ENCODE results near the gene SRP72.

The SRP72 gene

DNA sequence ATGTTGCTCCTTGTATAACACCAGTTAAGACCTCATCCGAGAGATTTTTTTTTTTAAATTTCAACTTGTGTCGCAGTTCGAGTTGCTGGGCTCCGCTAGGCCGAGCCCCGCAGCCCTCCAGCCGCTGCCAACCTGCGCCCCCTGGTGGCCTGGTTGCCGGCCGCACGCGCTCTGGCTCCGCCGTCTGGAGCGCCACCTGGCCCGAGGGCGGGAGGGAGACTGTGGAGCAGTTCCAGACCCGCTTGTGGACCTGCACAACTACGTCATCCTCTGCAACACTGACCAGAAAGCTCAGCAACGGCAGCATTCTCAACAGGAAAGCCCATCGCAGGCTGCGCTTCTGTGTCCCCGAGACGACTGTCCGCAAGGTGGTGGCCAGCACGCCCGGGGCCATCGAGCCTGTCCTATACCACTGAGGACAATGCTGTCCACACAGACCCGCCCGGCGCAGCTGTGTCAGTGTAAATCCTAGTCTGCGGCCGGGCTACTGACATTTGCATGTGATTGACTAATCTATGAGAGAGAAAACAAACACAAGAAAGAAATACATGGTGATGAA lies 77.2 kb downstream of the SRP72 start:
- H3K4me3 ChIP-seq (ENCODE audit: low read depth, low read length), result peak overlapping the region; percentile 58
- TF ChIP-seq, protein P1, sequence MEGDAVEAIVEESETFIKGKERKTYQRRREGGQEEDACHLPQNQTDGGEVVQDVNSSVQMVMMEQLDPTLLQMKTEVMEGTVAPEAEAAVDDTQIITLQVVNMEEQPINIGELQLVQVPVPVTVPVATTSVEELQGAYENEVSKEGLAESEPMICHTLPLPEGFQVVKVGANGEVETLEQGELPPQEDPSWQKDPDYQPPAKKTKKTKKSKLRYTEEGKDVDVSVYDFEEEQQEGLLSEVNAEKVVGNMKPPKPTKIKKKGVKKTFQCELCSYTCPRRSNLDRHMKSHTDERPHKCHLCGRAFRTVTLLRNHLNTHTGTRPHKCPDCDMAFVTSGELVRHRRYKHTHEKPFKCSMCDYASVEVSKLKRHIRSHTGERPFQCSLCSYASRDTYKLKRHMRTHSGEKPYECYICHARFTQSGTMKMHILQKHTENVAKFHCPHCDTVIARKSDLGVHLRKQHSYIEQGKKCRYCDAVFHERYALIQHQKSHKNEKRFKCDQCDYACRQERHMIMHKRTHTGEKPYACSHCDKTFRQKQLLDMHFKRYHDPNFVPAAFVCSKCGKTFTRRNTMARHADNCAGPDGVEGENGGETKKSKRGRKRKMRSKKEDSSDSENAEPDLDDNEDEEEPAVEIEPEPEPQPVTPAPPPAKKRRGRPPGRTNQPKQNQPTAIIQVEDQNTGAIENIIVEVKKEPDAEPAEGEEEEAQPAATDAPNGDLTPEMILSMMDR (IDR thresholded peaks at IDR 0.05; ENCODE audit: low read depth, low read length), result peak; percentile 94

DNA sequence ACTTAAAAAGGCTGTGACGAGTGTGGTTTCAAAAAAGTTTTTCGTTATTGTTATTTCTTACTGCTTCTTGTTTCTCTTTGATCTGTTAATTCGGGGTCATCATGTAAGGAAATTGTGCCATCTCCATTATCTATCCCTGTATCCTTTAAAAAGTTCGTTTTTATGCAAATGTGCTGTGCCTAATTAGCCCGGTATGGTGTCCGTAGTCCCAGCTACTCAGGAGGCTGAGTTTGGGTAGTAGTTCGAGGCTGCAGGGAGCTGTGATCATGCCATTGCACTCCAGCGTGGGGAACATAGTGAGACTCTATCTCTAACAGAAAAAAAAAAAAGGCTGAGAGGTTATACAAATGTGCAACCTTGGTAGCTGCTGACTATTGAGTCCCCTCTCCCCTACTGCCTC lies 83.2 kb downstream of the SRP72 start:
- no peak overlapping the region for H3K4me3 ChIP-seq (ENCODE audit: low read depth, low read length)
- TF ChIP-seq, protein P1 (IDR thresholded peaks at IDR 0.05; ENCODE audit: low read depth, low read length), result no peak

DNA sequence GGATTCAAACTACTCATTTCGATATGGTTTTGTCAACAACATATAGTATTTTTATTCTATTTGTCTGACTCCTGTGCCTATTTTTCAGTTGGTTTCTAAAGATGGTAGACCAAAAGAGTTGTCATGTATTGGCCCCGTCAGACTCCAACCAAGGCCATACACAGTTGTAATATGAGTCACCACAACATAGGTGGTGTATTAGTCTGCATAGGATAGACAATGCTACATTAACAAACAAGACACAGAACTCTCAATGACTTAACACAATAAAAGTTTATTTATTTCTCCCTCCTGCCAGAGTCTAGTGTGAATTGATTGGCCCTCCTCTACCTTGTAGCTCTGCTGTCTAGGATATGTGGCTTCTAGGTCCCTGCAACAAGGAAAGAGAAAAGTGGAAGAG lies 84.1 kb downstream of the SRP72 start:
- TF ChIP-seq, protein P1 (IDR thresholded peaks at IDR 0.05; ENCODE audit: low read depth, low read length), result no peak
- H3K4me3 ChIP-seq (ENCODE audit: low read depth, low read length), result no peak overlapping the region

DNA sequence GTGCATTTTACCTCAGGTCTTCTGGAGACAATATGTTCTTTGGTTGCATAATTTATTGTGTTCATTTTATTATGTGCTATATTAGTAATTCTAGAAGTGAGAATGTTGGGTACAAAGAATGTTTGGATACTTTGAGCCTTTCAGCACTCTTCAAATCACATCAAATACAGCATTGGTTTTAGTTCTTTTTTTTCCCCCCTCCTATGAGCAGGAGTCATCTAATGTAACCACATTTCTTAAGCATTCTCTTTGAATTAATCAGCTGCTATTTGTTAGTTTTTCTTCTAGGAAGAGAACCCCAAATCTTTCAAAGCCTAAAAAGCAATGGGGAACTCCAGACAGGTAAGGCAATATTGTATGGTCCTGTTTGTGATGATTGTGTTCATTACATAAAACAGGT lies 84.9 kb downstream of the SRP72 start:
- H3K4me3 ChIP-seq (ENCODE audit: low read depth, low read length), result no peak overlapping the region
- TF ChIP-seq, protein P1 (IDR thresholded peaks at IDR 0.05; ENCODE audit: low read depth, low read length), result no peak
